Activated CD4-positive, CD25-positive, alpha-beta regulatory T cell treated with anti-CD3 and anti-CD28 coated beads, Interleukin-2, amount 50 U/mL, for 16 hours (primary cell): ENCODE results near the gene CFTR.
"Not testable (repeated sequence)": the region's sequence is repeated elsewhere in the genome, so short reads cannot be mapped to it uniquely, and the experiment has no call there.

Source experiments
- DNase-seq: peaks from one replicate; pipeline ENCODE4 v3.0.0-alpha.2; 2020; ENCODE audit warnings: low read depth, low spot score

The CFTR gene

DNA sequence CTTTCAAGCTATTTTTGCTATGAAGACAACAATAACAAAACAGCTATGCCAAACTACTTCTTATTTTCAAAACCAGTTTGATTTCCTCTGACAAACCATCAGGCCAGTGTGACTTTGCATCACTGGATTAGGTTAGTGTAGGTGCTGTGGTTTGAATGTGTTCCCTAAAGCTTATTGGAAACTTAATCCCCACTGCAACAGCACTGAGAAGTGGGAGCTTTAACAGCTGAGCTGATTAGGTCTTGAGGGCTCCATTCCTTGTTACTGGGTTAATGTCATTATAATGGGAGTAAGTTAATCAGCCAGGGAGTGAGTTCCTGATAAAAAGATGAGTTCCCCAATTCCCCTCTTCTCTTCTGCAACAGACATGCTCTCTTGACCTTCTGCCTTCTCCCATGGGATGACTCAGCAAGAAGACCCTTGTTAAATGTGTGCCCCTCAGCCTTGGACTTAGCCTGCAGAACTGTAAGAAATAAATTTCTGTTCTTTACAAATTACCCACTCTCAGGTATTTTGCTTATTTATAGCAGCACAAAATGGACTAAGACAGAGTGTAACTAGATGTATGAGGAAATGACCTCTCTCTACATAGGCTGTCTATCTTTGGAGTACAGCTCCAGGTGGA, 206.6 kb downstream of the CFTR start:
- no peak for DNase-seq

DNA sequence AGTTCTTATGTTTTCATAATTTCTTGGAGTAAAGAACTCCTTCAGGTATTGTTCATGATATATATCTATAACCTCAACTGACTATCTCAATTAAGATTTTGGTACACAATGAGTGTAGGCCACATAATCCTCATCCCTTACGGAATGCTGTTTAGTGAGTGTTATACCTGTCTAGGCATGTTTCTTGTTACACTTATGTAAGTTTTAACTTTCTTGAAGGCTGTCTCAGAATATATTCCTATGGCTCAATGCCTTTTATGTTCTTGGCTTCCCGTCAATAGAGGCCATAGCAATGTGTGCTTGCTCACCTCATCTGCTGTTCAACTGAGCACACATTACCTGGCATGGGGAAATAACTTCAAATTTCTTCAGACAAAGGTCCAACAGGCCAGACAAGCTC, 208.3 kb downstream of the CFTR start:
- no peak for DNase-seq

DNA sequence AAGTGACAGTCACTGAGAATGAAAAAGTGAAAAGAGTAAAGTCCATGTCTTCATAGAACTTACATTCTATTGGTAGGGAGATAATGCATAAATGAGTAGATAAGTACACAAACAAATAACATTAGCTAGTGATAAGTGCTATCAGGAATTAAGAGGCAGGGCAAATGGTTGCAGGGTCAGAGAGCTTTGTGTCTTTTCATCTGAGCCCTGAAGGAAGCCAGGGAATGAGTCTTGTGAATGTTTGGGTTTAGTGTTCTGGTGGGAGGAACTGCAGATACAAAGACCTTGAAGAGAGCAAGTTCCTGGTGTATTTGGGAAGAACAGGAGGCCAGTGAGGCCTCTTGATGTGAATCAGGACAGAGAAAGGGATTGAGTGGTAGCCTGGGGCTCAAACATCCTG, 209.6 kb downstream of the CFTR start:
- no peak for DNase-seq

DNA sequence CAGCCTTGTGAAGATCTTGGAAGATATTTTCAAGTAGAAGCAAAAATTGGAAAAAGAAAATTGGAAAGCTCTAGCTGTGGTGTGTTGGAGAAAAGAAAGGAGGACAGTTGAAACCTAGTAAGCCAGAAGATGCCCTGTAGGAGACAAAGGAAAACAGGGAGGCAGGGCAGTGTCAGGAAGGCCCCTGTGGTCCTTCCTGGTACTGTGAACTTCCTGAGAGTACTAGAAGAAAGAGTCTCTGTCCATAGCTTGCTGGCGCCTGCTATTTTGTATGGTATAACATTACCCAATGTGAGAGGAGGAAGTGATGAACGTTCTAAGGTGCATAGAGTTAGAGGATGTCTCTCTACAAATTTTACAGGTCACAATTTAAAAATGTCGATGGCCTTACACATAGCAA, 210.3 kb downstream of the CFTR start:
- DNase-seq: no peak

DNA sequence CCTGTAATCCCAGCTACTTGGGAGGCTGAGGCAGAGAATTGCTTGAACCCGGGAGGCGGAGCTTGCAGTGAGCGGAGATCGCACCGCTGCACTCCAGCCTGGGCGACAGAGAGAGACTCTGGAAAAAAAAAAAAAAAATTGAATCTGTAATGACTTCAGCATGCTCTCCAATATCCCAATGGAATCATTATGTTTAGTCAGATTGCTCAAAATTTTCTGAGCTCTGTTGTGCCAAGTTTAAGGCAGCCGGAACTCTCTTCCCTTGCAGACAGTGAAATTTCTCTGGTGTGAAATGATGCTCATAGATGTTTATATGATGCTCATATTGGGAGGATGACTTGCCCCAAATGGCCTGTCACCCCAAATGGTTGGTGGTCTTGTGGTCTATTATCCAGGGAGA, 212.5 kb downstream of the CFTR start:
- DNase-seq: no peak

DNA sequence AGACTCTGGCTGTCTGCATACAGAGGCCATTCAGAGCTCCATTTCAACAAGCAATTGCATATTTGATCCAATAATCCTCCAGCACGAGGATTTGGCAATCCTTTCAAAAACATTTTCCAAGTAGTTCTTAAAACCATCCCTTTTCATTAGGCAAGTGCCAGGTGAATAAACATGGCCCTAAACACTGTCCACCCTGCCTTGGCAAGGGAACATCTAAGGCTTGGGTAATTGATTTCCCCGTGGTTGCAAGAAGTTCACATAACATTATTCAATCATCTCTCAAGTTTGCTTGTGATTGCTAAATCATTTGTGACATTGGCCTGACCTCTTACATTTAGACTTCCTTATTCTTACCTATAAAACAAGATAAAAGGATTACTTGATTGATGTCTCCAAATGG, 218.2 kb downstream of the CFTR start:
- no peak for DNase-seq

DNA sequence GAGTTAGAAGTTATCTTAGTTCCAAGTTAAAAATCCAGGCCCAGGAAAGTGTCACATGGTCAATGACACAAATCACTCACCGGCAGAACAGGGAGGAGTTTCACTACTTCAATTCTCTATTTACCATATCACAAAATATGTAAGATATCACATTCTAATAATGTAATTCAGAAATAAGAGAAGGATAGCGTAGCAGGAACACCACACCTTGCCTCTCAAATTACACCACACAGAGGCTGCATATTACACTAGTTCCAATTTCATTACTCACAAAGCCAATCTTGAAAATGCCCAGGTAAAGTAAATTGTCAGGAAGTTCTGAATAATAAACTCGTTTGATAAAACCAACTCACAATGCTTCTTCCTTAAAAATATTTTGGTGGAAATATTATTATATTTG, 224.2 kb downstream of the CFTR start:
- DNase-seq: no peak

DNA sequence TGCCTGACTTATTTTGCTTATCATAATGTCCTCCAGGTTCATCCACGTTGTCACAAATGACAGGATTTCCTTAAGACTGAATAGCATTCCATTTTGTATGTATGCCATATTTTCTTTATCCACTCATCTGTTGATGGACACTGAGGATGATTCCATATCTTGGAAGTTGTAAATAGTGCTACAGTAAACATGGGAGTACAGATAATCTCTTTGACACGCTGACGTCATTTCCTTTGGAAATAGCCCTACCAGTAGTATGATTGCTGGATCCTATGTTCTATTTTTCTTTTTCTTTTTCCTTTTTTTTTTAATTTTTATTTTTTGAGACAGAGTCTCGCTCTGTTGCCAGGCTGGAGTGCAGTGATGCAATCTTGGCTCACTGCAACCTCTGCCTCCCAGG, 225.8 kb downstream of the CFTR start:
- DNase-seq: no peak

DNA sequence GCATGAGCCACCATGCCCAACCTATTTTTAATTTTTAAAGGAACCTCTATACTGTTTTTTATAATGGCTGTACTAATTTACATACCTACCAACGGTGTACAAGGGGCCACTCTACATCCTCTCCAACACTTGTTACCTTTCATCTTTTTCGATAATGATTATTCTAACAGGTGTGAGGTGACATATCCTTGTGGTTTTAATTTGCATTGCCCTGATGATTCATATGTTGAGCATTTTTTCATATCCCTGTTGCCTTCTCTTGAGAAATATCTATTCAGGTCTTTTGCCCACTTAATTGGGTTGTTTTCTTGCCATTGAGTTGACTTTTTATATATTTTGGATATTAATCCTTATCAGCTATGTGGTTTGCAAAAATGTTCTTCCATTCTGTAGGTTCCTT, 226.4 kb downstream of the CFTR start:
- no peak for DNase-seq

DNA sequence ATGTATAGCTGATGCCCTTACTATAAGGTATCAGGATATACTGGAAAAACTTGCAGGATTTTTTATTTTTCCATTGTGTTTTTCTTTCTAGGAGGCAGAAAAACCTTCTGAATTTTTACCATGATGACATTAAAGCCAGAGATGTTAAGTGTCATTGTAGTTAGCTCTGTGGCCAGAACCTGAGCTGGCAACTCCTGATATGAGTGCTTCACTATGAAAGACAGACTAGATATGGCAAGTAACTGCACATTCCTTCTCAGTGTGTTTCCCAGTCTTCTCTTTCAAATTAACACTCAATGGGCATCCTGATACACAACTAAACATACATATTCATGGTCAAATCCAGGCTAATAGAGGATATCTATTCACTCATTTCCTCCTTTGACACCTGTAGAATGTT, 227.3 kb downstream of the CFTR start:
- DNase-seq: no peak

DNA sequence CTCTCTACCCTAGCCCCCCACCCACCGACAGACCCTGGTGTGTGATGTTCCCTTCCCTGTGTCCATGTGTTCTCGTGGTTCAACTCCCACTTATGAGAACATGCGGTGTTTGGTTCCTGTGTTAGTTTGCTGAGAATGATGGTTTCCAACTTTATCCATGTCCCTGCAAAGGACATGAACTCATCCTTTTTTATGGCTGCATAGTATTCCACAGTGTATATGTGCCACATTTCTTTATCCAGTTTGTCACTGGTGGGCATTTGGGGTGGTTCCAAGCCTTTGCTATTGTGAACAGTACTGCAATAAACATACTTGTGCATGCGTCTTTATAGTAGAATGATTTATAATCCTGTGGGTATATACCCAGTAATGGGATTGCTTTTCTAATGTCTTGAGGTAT, 228.3 kb downstream of the CFTR start:
- DNase-seq: not testable (repeated sequence)

DNA sequence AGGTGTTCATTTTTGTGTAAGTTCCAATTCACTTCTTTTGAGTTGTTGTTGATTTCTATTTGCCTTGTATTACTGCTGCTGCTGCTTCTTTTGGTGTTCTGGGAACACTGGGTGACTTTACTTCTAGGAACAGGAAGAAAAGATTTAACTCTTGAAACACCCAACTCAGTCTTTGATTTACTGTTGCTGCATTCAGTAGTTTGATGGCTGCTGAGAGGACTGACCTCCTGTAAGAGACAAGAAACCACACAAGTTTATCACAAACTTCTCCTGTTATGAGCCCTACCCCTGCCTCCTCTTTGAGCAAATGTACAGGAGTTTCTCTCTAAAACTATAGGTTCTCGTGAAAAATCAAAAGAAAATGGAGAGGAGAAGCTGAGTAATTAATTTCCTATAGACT, 231.7 kb downstream of the CFTR start:
- no peak for DNase-seq

DNA sequence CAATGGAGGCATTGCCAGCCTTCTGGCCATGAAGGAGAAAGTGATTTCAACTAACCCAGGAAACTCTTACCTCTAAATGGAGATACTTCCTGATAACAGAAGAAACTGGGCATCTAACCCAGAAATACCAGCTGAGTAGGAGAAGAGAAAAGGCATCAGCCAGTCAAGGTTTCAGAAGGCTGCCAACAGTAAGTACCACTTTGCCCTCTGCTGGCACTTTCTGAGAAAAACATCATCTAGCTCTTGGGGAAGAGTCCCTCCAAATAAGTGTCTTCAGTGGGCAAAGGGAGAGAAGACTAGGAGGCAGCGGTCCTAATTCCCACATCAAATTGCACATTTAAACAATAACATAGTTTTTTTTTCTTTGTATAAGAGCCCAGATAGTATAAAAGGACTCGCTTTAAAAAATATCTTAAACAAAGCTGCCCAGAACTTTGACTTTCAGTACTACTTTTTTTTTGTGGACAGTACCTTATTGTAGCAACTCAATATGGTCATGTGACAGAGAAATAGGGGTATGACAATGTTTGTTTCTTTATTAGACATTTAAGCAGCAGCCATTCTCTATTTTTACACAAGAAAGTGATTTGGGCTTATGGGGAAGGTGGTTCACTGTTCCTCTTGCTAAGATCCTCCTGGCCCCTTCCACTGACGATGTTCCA, 236.1 kb downstream of the CFTR start:
- no peak for DNase-seq

DNA sequence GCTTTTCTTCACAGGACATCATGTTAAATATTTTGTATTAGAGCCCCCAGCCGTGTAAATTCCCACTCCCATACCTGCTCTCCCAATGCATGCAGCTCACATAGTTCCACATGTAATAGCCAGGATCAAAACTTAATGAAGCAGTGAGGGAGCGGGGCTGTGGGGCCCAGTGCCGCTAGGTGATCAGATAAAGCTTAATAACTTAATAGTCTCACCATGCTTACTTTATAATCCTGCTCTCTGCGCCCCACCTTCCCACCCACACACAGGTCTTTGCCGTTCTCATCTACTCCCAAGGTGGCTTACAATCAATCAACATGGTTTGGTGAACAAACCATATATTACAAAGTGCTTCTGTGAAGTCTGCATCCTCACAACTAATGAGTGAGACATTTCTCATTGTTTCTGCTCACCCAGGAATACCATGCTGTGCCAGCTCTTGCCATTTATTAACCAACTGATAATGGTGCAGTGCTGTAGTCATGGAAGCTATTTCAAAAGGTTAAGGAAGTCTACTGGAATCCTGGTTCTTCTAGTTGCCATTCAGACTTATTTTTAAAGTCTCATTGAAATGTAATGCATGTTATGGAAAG, 237.0 kb downstream of the CFTR start:
- no peak for DNase-seq

DNA sequence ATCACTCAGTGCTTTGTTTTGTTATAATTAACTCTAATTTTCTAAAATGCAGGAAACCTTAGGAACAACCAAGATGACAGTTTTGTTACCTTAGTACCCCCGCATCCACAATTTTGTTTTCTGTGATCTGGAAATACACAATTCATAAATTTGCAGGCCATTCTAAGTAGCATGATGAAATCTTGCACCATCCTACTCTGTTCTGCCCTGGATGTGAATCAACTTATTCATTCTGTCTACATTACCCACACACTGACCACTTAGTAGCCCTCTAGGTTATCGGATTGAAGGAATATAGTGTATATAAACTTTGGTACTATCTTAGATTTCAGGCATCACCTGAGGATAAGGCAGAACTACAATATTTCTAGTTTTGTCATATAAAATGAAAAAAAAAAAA, 237.5 kb downstream of the CFTR start:
- DNase-seq: no peak
